HL-60 (cell line): Measurements from ENCODE around the gene IGFBP2.

Source experiments
- DNase-seq, 2 experiments: peaks; one replicate each; pipeline ENCODE4 v3.0.0-alpha.2; 2010 to 2020; ENCODE audit warnings: low read depth in 1 of 2, low spot score in 1 of 2
- H3K27ac ChIP-seq: fragments of 250-450 bp; sonication (Bioruptor Pico); replicated peaks from 2 replicates; pipeline ENCODE4 v1.5.1; 2020; ENCODE audit warnings: mild to moderate bottlenecking, moderate library complexity
- H3K27me3 ChIP-seq: fragments of 250-450 bp; sonication (Bioruptor Pico); 2 replicates; pipeline ENCODE4 v1.5.1; 2021; ENCODE audit warnings: mild to moderate bottlenecking, moderate library complexity; ENCODE audit not compliant: insufficient read depth, poor library complexity, severe bottlenecking
- H3K4me3 ChIP-seq: replicated peaks from 2 replicates; pipeline ENCODE4 v1.5.1; 2011; ENCODE audit warnings: mild to moderate bottlenecking, control low read depth, low read length; ENCODE audit not compliant: insufficient read depth
- GABPA ChIP-seq: IDR thresholded peaks from 2 replicates; pipeline ENCODE4 v1.6.1; 2012; ENCODE audit warnings: low read depth
- POLR2AphosphoS5 ChIP-seq: IDR thresholded peaks from 2 replicates; pipeline ENCODE4 v1.6.1; 2012; ENCODE audit warnings: low read depth
- REST ChIP-seq: IDR thresholded peaks from 2 replicates; pipeline ENCODE4 v1.6.1; 2012; ENCODE audit warnings: low read depth; ENCODE audit not compliant: insufficient replicate concordance
- SPI1 ChIP-seq: IDR thresholded peaks from 2 replicates; pipeline ENCODE4 v1.6.1; 2012; ENCODE audit warnings: low read depth, mild to moderate bottlenecking, borderline replicate concordance
- TF ChIP-seq, protein P1 (sequence below): IDR thresholded peaks from one replicate; pipeline ENCODE4 v1.5.1; 2011; ENCODE audit warnings: low read length, control low read depth, inconsistent platforms; ENCODE audit not compliant: insufficient read depth

Gene IGFBP2

GRCh38 chr2:216657086-216657855 is 24.1 kb downstream of the IGFBP2 start:
- DNase-seq = no peak
- H3K4me3 ChIP-seq = no peak overlapping the region
- H3K27me3 ChIP-seq = peaks cover 2% of the 10 kb centered on the region
- TF ChIP-seq, protein P1, sequence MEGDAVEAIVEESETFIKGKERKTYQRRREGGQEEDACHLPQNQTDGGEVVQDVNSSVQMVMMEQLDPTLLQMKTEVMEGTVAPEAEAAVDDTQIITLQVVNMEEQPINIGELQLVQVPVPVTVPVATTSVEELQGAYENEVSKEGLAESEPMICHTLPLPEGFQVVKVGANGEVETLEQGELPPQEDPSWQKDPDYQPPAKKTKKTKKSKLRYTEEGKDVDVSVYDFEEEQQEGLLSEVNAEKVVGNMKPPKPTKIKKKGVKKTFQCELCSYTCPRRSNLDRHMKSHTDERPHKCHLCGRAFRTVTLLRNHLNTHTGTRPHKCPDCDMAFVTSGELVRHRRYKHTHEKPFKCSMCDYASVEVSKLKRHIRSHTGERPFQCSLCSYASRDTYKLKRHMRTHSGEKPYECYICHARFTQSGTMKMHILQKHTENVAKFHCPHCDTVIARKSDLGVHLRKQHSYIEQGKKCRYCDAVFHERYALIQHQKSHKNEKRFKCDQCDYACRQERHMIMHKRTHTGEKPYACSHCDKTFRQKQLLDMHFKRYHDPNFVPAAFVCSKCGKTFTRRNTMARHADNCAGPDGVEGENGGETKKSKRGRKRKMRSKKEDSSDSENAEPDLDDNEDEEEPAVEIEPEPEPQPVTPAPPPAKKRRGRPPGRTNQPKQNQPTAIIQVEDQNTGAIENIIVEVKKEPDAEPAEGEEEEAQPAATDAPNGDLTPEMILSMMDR = no peak
- TF ChIP-seq POLR2AphosphoS5 = no peak
- TF ChIP-seq SPI1 = no peak
- TF ChIP-seq GABPA = no peak
- TF ChIP-seq REST = no peak
- no peak overlapping the region for H3K27ac ChIP-seq

GRCh38 chr2:216657980-216658379 is 24.8 kb downstream of the IGFBP2 start:
- Histone ChIP-seq H3K27ac (no peak overlapping the region), H3K4me3 (no peak overlapping the region), H3K27me3 (peaks cover 2% of the 10 kb centered on the region)
- no peak for DNase-seq
- no peak for TF ChIP-seq REST
- no peak for TF ChIP-seq GABPA
- TF ChIP-seq, protein P1 = no peak
- no peak for TF ChIP-seq POLR2AphosphoS5
- TF ChIP-seq SPI1 = no peak

DNA sequence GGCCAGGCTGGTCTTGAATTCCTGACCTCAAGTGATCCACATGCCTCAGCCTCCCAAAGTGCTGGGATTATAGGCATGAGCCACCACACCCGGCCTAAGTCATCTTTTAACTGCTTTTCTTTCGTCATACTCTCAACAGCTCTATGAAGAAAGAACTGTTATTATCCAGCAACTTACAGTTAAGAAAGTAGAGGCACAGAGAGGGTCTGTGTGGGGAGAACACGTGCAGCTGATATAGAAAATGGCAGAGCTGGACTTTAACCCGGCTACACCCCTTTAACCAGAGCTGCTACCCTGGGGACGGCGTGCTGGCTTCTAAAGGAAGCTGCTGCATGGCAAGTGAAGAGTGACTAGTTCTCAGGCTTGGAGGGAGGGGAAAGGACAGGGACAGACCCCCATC is 25.5 kb downstream of the IGFBP2 start:
- DNase-seq = no peak
- no peak overlapping the region for H3K4me3 ChIP-seq
- no peak for TF ChIP-seq REST
- no peak overlapping the region for H3K27ac ChIP-seq
- peaks cover 2% of the 10 kb centered on the region for H3K27me3 ChIP-seq
